Measurements from ENCODE around the gene STK32B. TPM values are rescaled to one million over a fixed set of nuclear protein-coding genes. Genes with fewer than 3 reads are reported as not detected.

Gene STK32B
- total and polyA plus RNA-seq, 2 of the 4 experiments (the other 2 are of a cell fraction) = 5.5 to 6.3 TPM

DNA sequence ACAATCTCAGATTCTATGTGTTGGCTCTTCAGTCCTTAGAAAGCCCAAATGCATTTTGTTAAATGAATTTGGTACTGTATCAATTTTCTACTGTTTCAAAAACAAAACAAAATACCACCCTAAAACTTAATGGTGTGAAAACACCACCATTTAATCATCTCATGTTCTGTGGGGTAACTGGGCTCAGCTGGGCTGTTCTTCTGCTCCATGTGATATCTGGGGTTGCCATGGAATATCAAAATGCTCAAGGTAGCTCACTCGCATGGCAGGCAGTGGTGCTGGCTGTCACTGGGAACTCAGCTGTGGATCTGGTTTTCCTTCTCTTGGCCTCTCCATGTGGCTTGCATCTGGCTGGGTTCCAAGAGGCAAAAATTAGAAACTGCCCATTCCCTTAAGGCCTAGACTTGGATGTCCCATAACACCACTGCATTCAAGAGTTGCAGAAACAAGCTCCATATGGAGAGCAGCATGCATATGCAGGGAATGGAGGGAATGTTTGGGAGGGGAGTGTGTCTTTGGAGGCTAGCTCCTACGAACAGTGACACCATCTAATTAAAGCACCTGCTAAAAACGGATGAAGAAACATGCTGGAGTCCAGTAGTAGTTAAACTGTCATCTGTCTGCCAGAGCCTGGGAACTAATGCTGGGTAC is 279.2 kb downstream of the STK32B start:
- BruUV-seq (replicated peaks) = no TSS peak
- ChIA-PET POLR2A (ENCODE audit: unreplicated experiment) (no interaction called here), CTCF (no interaction called here)
- H3K18ac ChIP-seq (ENCODE audit: low read depth, low read length) = no peak overlapping the region
- H3K4me2 ChIP-seq (ENCODE audit: low read depth, low read length) = no peak overlapping the region
- no peak for TF ChIP-seq CHD1 (IDR thresholded peaks at IDR 0.05; ENCODE audit: low read depth, low read length)
- no peak for TF ChIP-seq RAD21 (IDR thresholded peaks at IDR 0.05; ENCODE audit: low read length)
- TF ChIP-seq MAZ (IDR thresholded peaks at IDR 0.05; ENCODE audit: borderline replicate concordance, low read depth, low read length) = no peak
- TF ChIP-seq NFE2L2 (IDR thresholded peaks at IDR 0.05; ENCODE audit: low read depth, low read length) = no peak
- TF ChIP-seq RFX5 (IDR thresholded peaks at IDR 0.05; ENCODE audit: low read depth, low read length) = no peak
- TF ChIP-seq POLR2A (IDR thresholded peaks at IDR 0.05; ENCODE audit: low read depth, low read length) = no peak
- TF ChIP-seq, protein P1, sequence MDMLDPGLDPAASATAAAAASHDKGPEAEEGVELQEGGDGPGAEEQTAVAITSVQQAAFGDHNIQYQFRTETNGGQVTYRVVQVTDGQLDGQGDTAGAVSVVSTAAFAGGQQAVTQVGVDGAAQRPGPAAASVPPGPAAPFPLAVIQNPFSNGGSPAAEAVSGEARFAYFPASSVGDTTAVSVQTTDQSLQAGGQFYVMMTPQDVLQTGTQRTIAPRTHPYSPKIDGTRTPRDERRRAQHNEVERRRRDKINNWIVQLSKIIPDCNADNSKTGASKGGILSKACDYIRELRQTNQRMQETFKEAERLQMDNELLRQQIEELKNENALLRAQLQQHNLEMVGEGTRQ (IDR thresholded peaks at IDR 0.05; ENCODE audit: low read depth, low read length) = no peak
- TF ChIP-seq RCOR1 (IDR thresholded peaks at IDR 0.05; ENCODE audit: insufficient replicate concordance, low read length) = no peak
- TF ChIP-seq SMC3 (IDR thresholded peaks at IDR 0.05; ENCODE audit: low read depth, low read length) = no peak
- no peak for TF ChIP-seq MAFK (IDR thresholded peaks at IDR 0.05; ENCODE audit: low read depth, low read length)
- no peak for TF ChIP-seq MXI1 (IDR thresholded peaks at IDR 0.05; ENCODE audit: borderline replicate concordance, low read depth, low read length)
- TF ChIP-seq CEBPB (IDR thresholded peaks at IDR 0.05; ENCODE audit: low read depth, low read length) = no peak
- TF ChIP-seq BHLHE40 (IDR thresholded peaks at IDR 0.05; ENCODE audit: low read depth, low read length) = no peak
- TF ChIP-seq, protein P2, sequence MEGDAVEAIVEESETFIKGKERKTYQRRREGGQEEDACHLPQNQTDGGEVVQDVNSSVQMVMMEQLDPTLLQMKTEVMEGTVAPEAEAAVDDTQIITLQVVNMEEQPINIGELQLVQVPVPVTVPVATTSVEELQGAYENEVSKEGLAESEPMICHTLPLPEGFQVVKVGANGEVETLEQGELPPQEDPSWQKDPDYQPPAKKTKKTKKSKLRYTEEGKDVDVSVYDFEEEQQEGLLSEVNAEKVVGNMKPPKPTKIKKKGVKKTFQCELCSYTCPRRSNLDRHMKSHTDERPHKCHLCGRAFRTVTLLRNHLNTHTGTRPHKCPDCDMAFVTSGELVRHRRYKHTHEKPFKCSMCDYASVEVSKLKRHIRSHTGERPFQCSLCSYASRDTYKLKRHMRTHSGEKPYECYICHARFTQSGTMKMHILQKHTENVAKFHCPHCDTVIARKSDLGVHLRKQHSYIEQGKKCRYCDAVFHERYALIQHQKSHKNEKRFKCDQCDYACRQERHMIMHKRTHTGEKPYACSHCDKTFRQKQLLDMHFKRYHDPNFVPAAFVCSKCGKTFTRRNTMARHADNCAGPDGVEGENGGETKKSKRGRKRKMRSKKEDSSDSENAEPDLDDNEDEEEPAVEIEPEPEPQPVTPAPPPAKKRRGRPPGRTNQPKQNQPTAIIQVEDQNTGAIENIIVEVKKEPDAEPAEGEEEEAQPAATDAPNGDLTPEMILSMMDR (conservative IDR thresholded peaks at IDR 0.05; ENCODE audit: low read depth, low read length) = no peak
- TF ChIP-seq, protein P3, sequence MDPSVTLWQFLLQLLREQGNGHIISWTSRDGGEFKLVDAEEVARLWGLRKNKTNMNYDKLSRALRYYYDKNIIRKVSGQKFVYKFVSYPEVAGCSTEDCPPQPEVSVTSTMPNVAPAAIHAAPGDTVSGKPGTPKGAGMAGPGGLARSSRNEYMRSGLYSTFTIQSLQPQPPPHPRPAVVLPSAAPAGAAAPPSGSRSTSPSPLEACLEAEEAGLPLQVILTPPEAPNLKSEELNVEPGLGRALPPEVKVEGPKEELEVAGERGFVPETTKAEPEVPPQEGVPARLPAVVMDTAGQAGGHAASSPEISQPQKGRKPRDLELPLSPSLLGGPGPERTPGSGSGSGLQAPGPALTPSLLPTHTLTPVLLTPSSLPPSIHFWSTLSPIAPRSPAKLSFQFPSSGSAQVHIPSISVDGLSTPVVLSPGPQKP (IDR thresholded peaks at IDR 0.05; ENCODE audit: borderline replicate concordance, low read depth, low read length) = no peak
- TF ChIP-seq FOS (IDR thresholded peaks at IDR 0.05; ENCODE audit: low read depth, low read length) = no peak
- in situ Hi-C loops (cut with MboI; ENCODE audit: low sequenced_read_pairs) (no loop called here), dilution Hi-C loops (cut with HindIII; ENCODE audit: low sequenced_read_pairs, unreplicated experiment) (no loop called here), intact Hi-C loops (cut with micrococcal nuclease) (no loop called here)
- no peak overlapping the region for H3K27ac ChIP-seq (ENCODE audit: insufficient read depth, low read length)
- no peaks in the 10 kb centered on the region for H3K4me1 ChIP-seq (ENCODE audit: control insufficient read depth, insufficient read depth, low read length)
- H3K56ac ChIP-seq (ENCODE audit: extremely low read depth, insufficient read depth, low read length) = no peak overlapping the region
- peaks cover 3% of the 10 kb centered on the region; the same call in 1 of the 2 replicates for H3K9me3 ChIP-seq (ENCODE audit: control insufficient read depth, insufficient read depth, low read length)
- H2AK9ac ChIP-seq (replicated peaks; ENCODE audit: low read depth, low read length, poor library complexity) = no peak overlapping the region
- H2BK120ac ChIP-seq (ENCODE audit: low read depth, low read length) = no peak overlapping the region
- H3K4ac ChIP-seq (ENCODE audit: low read depth, low read length) = no peak overlapping the region
- H4K91ac ChIP-seq (ENCODE audit: insufficient read depth, low read depth, low read length) = no peak overlapping the region
- H3K23ac ChIP-seq (ENCODE audit: low read depth, low read length) = no peak overlapping the region
- no peak overlapping the region for H3K9ac ChIP-seq (ENCODE audit: low read depth, low read length)
- no peak overlapping the region for H3K14ac ChIP-seq (replicated peaks; ENCODE audit: low read depth, low read length)
- no peak overlapping the region for H2AK5ac ChIP-seq (ENCODE audit: low read depth, low read length)
- no peaks in the 10 kb centered on the region; the same call in 1 of the 2 replicates for H3K36me3 ChIP-seq (ENCODE audit: control insufficient read depth, insufficient read depth, low read length)
- no peak overlapping the region for H3K4me3 ChIP-seq (ENCODE audit: insufficient read depth, low read depth, low read length)
- no peak overlapping the region for H2BK20ac ChIP-seq (ENCODE audit: low read depth, low read length)
- DNase-seq (no peak), ATAC-seq (ENCODE audit: low read depth) (no peak)
- H2BK15ac ChIP-seq (ENCODE audit: low read depth, low read length) = no peak overlapping the region
- H2AFZ ChIP-seq (replicated peaks; ENCODE audit: low read length, poor library complexity) = no peak overlapping the region
- no peaks in the 10 kb centered on the region for H4K20me1 ChIP-seq (ENCODE audit: insufficient read depth, low read length)
- H3K79me1 ChIP-seq (ENCODE audit: low read depth in 1 of 2, low read length in 2 of 2) = no peaks in the 10 kb centered on the region
- no peaks in the 10 kb centered on the region for H3K27me3 ChIP-seq (ENCODE audit: control insufficient read depth, insufficient read depth, low read length)
- H3K9me1 ChIP-seq (ENCODE audit: insufficient read depth, low read length) = no peaks in the 10 kb centered on the region
- no peak overlapping the region for H4K8ac ChIP-seq (ENCODE audit: low read depth in 2 of 2, low read length in 2 of 2)
- H4K5ac ChIP-seq (ENCODE audit: low read depth, low read length) = no peak overlapping the region
- H2BK5ac ChIP-seq (ENCODE audit: low read depth, low read length, poor library complexity, severe bottlenecking) = no peak overlapping the region
- no CpG with 5 or more reads among the region's 3 CpGs for WGBS, 2 experiments (ENCODE audit: extremely low coverage in 2 of 2, insufficient read length in 1 of 2)
